PFSK-1 (cell line): ENCODE data around the gene HIVEP2.

ENCODE experiments used
- FOXP2 ChIP-seq: optimal IDR thresholded peaks from 2 replicates; pipeline ENCODE3; 2011; ENCODE audit warnings: borderline replicate concordance, control low read depth, inconsistent platforms; ENCODE audit not compliant: insufficient read depth; ENCODE audit errors: extremely low read length, extremely low read depth
- POLR2AphosphoS5 ChIP-seq: IDR thresholded peaks from 2 replicates; pipeline ENCODE4 v1.6.1; 2012; ENCODE audit warnings: low read depth, mild to moderate bottlenecking, control low read depth, low read length, moderate library complexity
- REST ChIP-seq, 2 experiments: IDR thresholded peaks; 2 replicates each; pipeline versions ENCODE4 v1.6.1 to v1.8.0; 2011 to 2012; ENCODE audit warnings: low read depth in 2 of 2, low read length in 2 of 2, control low read depth in 1 of 2, inconsistent platforms in 1 of 2, mild to moderate bottlenecking in 1 of 2, moderate library complexity in 1 of 2; ENCODE audit not compliant: insufficient read depth in 1 of 2
- SIN3A ChIP-seq: IDR thresholded peaks from 2 replicates; pipeline ENCODE4 v1.6.1; 2012; ENCODE audit warnings: mild to moderate bottlenecking, low read length, moderate library complexity, borderline replicate concordance; ENCODE audit not compliant: insufficient read depth
- TAF1 ChIP-seq: IDR thresholded peaks from 2 replicates; pipeline ENCODE4 v1.6.1; 2012; ENCODE audit warnings: low read length, control low read depth, borderline replicate concordance; ENCODE audit not compliant: insufficient read depth

The HIVEP2 gene

GRCh38 chr6:142805042-142805441 is 139.9 kb downstream of the HIVEP2 start:
- TF ChIP-seq FOXP2: no peak
- no peak for TF ChIP-seq POLR2AphosphoS5
- no peak for TF ChIP-seq SIN3A
- TF ChIP-seq REST (IDR thresholded peaks at IDR 0.05; ENCODE audit: insufficient read depth in 1 of 2, low read depth in 2 of 2, low read length in 2 of 2): no peak
- TF ChIP-seq TAF1: no peak

- TF ChIP-seq TAF1: no peak
- TF ChIP-seq REST (IDR thresholded peaks at IDR 0.05; ENCODE audit: insufficient read depth in 1 of 2, low read depth in 2 of 2, low read length in 2 of 2): no peak
- TF ChIP-seq FOXP2: no peak
- TF ChIP-seq SIN3A: no peak
- TF ChIP-seq POLR2AphosphoS5: no peak
These were observed 140.5 kb downstream of the HIVEP2 start for GRCh38 chr6:142804490-142804889.

- TF ChIP-seq REST (IDR thresholded peaks at IDR 0.05; ENCODE audit: insufficient read depth in 1 of 2, low read depth in 2 of 2, low read length in 2 of 2) (no peak), SIN3A (no peak), TAF1 (no peak), POLR2AphosphoS5 (no peak), FOXP2 (no peak)
These were observed 141.4 kb downstream of the HIVEP2 start for GRCh38 chr6:142803495-142804058.

GRCh38 chr6:142803032-142803431 is 141.9 kb downstream of the HIVEP2 start:
- no peak for TF ChIP-seq POLR2AphosphoS5
- TF ChIP-seq SIN3A: no peak
- no peak for TF ChIP-seq REST (IDR thresholded peaks at IDR 0.05; ENCODE audit: insufficient read depth in 1 of 2, low read depth in 2 of 2, low read length in 2 of 2)
- no peak for TF ChIP-seq TAF1
- no peak for TF ChIP-seq FOXP2
